ENCODE results near the gene EPHB3.
"Not testable (repeated sequence)": the region's sequence is repeated elsewhere in the genome, so short reads cannot be mapped to it uniquely, and the experiment has no call there.

Gene EPHB3

DNA sequence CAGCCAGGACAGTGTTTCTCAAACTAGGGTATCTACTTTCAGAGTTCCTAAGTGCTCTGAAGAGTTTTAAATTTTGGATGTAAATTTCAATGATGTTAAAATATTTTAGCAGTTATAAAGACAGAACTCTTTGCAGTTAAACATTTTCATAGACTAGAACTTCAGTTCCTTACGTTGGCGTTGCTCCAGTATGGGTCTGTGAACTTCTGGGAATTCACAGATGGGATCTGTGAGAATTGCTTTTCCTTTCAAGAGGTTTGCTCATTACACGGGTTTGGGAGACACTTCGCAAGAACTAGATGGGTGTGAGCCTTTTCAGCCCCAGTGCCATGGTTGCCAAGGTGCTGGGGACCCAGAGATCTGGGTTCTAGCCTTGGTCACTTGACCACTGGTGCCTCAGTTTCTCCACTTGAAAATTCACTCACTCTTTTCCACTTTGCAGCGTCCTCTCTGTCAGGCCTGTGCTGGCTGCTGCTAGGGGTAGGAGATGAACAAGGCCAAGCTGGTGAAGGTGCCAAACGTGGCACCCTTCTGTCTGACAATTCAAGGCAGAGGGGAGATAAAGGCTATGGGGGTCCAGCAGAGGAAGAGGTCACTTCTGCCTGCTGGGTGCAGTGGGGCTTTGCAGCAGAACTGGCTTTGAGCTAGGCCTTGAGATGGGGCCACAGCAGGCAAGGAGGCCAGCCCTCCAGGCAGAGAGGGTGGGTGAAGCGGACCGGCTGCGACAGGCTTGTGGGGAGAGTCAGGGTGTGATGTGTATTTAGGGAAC is 48.1 kb downstream of the EPHB3 start:
- DNase-seq, result no peak
- in situ Hi-C loops (cut with MboI; ENCODE audit: low pct_unique_long_range_greater_than_20kb, low sequenced_read_pairs), result no loop called here

DNA sequence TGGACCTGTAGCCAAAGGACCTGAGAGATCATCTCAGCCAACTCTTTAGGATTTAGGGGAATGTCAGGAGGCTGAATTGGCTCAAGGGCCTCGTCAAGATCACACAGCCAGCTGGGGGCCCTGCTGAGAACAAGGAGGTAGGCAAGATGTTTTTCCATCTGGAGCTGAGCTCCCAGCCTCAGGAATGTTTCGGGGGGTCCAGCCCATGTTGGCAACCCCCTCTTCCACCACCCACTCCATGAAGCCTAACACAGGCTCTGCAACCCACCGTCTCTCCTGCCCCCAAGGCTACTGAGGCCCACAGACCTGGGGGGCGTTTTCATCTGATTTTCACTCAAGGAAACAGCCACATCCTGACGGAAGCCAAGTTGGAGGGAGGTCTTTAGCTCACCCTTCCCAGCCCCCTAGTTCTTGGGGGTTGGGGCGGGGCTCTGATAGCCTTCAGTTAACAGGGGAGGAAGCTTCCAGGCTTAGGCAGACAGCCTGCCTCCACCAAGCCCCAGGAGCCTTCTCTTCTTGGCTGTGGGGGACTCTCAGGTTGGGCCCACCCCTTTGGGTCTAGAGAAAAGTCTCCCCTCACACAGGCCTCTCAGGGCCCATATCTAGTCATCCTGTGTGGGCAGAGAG is 48.8 kb downstream of the EPHB3 start:
- DNase-seq, result no peak
- in situ Hi-C loops (cut with MboI; ENCODE audit: low pct_unique_long_range_greater_than_20kb, low sequenced_read_pairs), result no loop called here

DNA sequence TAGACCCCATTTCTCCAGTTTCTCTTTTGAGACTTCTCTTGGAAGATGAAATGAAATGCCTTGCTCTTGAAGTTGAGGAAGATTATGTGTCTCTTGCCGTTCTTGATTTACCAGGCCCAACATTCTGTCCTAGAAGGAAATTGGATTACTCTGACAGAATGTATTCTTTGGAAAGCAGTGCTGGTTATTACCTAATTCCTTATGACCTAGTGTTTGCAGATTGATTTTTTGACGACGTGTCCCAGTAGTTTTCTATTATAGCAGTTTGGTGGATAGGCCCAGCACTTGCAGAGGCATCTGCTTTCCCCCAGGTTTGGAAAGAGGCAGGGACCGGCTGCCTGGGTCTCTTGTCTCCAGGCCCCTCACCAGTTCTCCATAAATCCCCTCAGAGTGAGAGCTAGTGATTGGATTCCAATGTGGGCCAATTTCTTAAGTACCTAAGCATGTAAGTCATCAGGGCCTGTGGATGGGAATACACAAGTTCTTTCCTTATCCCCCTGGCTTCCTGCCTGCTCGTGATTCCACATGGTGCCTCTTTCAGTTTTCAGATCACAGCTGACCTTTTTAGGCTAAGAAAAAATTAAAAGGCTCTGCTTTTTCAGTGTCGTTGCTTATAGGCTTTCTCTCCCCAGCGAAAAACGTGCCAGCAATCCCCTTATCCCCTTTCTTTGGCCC is 50.2 kb downstream of the EPHB3 start:
- DNase-seq, result no peak
- in situ Hi-C loops (cut with MboI; ENCODE audit: low pct_unique_long_range_greater_than_20kb, low sequenced_read_pairs), result no loop called here

GRCh38 chr3:184615396-184615795 is 53.8 kb downstream of the EPHB3 start:
- no peak for DNase-seq
- in situ Hi-C loops (cut with MboI; ENCODE audit: low pct_unique_long_range_greater_than_20kb, low sequenced_read_pairs), result no loop called here

- DNase-seq, result no peak
- in situ Hi-C loops (cut with MboI; ENCODE audit: low pct_unique_long_range_greater_than_20kb, low sequenced_read_pairs), result no loop called here
Measured at GRCh38 chr3:184616436-184616835, 54.9 kb downstream of the EPHB3 start.

DNA sequence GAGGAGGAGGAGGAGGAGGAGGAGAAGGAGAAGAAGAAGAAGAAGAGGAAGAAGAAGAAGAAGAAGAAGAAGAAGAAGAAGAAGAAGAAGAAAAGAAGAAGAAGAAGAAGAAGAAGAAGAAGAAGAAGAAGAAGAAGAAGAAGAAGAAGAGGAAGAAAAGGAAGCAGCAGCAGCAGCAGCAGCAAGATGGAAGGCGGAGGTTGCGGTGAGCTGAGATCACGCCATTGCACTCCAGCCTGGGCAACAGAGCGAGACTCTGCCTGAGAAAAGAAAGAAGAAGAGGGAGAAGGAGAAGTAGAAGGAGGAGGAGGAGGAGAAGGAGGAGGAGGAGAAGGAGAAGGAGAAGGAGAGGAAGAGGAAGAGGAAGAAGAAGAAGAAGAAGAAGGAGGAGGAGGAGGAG is 55.7 kb downstream of the EPHB3 start:
- DNase-seq, result peak; percentile 38
- in situ Hi-C loops (cut with MboI; ENCODE audit: low pct_unique_long_range_greater_than_20kb, low sequenced_read_pairs), result not testable (repeated sequence)

DNA sequence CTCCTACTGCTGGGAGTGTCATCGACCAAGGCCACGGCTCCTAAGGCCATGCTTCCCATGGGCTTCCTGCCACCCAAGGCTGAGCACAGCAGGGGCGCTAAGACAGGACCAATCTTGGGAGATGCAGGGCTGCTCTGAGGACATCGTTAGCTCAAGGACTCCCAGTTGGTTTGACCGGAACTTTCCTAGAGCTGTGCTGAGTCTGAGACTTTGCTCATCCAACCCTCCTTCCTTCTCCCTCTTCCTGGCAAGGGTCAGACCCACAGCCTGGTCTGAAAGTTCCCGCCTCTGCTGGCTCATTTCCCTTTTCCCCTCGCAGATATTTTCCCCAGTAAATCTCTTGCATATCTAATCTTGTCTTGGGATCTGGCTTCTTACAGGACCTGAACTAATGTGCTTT is 57.2 kb downstream of the EPHB3 start:
- no peak for DNase-seq

GRCh38 chr3:184619369-184619768 is 57.8 kb downstream of the EPHB3 start:
- DNase-seq, result peak; percentile 32
- in situ Hi-C loops (cut with MboI; ENCODE audit: low pct_unique_long_range_greater_than_20kb, low sequenced_read_pairs), result no loop called here

More for the DNA sequence above, 57.2 kb downstream of the EPHB3 start:
- in situ Hi-C loops (cut with MboI; ENCODE audit: low pct_unique_long_range_greater_than_20kb, low sequenced_read_pairs), result no loop called here

DNA sequence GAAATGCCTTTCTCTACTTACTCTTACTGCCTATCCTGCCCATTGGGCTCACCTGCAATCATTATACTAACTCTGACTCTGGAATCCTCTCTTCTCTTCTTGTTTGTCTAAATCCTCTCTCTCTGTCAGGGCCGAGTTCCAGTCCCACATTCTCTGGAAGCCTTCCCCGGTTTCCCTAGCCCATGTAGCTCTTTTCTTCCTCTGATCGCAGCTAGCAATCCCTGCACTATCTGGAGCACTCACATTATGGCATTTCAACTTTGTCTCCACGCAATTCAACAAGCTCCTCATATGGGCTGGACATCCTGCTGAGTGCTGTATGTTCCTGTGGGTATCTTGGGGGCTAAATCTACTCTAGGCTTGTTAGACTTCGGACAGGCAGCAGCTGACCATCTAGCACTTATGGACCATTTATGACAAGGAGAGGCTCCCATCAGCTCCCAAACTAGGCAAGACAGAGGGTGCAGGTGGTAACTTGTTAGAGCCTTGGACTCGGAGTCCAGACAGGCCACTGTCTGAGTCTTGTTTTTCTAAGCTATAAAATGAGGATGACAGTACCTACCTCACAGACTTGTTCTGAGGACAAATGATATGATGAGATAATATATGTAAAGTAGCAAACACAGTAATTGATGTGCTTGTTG is 58.3 kb downstream of the EPHB3 start:
- DNase-seq, result no peak
- in situ Hi-C loops (cut with MboI; ENCODE audit: low pct_unique_long_range_greater_than_20kb, low sequenced_read_pairs), result no loop called here

GRCh38 chr3:184620475-184621119 is 59.0 kb downstream of the EPHB3 start:
- in situ Hi-C loops (cut with MboI; ENCODE audit: low pct_unique_long_range_greater_than_20kb, low sequenced_read_pairs), result no loop called here
- DNase-seq, result peak; percentile 23

- DNase-seq; in situ Hi-C loops (cut with MboI; ENCODE audit: low pct_unique_long_range_greater_than_20kb, low sequenced_read_pairs): not testable (repeated sequence)
Measured at GRCh38 chr3:184622156-184622555, 60.6 kb downstream of the EPHB3 start.

GRCh38 chr3:184626923-184627322 is 65.3 kb downstream of the EPHB3 start:
- no peak for DNase-seq
- in situ Hi-C loops (cut with MboI; ENCODE audit: low pct_unique_long_range_greater_than_20kb, low sequenced_read_pairs), result no loop called here

- in situ Hi-C loops (cut with MboI; ENCODE audit: low pct_unique_long_range_greater_than_20kb, low sequenced_read_pairs), result no loop called here
- no peak for DNase-seq
Measured at GRCh38 chr3:184629555-184630160, 68.1 kb downstream of the EPHB3 start.

DNA sequence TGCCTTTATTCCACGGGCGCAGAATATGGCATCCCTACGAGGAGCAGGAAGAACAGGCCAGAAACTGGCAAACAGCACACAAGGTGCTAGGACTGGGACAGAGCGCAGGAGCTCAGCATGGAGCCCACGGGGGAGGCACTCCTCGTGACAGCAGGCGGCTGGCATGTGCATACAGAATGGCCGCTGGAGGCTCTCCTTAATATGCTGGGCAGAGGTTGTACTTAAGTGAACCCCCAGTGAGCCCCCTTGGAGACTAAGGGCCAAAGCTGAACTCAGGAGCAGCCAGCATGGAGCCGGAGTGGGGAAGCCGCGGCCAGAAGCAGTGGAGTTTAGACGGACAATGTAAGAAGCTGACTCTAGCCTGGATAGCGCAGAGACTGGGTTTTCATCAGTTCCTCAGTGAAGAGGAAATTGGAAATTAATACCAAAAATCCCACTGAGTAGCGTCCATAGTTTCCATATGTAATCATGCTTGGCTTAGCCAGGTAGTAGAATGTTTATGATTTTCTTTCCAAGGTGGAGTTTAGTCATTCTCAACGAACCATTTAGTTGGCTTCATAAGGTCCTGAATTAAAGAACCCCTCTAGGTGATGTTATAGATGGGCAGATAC is 69.4 kb downstream of the EPHB3 start:
- DNase-seq, result no peak
- in situ Hi-C loops (cut with MboI; ENCODE audit: low pct_unique_long_range_greater_than_20kb, low sequenced_read_pairs), result no loop called here

- in situ Hi-C loops (cut with MboI; ENCODE audit: low pct_unique_long_range_greater_than_20kb, low sequenced_read_pairs), result no loop called here
Measured at GRCh38 chr3:184631472-184631861, 69.9 kb downstream of the EPHB3 start.

More at GRCh38 chr3:184631472-184631861, 69.9 kb downstream of the EPHB3 start:
- DNase-seq, result no peak

Data from KBM-7 (cell line).